HG03095 (cell line): ENCODE measurements around the gene MAP3K20.
A peak's percentile ranks its signal among the peaks of the same experiment; 100 is the strongest.

ENCODE experiments used
- ATAC-seq: cut with Tn5 transposase; IDR thresholded peaks from one replicate; pipeline ENCODE4 v1.9.1; 2021; ENCODE audit warnings: moderate library complexity; ENCODE audit not compliant: unreplicated experiment

The MAP3K20 gene

GRCh38 chr2:173223871-173224270, 148.2 kb downstream of the MAP3K20 start:
- ATAC-seq: no peak

GRCh38 chr2:173226899-173227698, 151.5 kb downstream of the MAP3K20 start:
- ATAC-seq: no peak

DNA sequence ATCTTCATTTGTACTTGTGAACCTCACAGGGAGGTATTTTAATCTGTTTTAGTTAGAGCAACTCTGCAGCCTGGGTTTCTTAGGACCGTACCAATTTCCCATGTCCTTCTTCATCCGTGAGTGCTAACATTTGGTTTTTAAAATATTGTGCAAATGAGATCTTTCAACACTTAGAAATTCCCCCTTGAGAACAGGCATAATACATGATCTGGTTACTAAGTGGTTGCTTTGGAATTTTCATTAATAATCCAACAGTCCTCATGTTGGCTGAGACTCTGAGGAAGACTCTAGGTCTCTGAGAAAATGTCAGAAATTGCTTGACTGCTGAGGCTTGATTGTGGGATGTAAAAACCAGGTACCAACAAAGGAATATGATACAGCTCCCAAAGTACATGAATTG, 153.4 kb downstream of the MAP3K20 start:
- ATAC-seq: no peak

- ATAC-seq: no peak
Measured at GRCh38 chr2:173230181-173230580, 154.5 kb downstream of the MAP3K20 start.

GRCh38 chr2:173231042-173231441, 155.4 kb downstream of the MAP3K20 start:
- ATAC-seq: no peak

DNA sequence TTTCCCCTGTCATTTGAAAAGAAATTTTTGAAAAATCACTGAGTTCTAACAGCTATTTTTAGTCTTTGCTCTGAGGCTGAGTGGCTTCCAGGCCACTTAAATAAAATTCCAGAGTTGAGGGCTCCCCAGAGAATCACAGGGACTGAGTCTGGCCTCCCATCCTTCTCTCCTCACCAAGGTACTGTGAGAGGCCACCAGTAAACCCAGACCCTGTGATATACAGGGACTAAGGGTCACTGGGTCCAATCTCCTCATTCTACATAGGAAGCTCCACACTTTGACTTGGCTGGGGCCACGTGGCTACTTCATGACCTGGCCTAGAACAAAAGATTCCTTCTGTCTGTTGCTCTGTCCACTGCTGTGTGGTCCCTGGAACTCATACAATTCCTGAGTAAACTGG, 155.8 kb downstream of the MAP3K20 start:
- no peak for ATAC-seq

DNA sequence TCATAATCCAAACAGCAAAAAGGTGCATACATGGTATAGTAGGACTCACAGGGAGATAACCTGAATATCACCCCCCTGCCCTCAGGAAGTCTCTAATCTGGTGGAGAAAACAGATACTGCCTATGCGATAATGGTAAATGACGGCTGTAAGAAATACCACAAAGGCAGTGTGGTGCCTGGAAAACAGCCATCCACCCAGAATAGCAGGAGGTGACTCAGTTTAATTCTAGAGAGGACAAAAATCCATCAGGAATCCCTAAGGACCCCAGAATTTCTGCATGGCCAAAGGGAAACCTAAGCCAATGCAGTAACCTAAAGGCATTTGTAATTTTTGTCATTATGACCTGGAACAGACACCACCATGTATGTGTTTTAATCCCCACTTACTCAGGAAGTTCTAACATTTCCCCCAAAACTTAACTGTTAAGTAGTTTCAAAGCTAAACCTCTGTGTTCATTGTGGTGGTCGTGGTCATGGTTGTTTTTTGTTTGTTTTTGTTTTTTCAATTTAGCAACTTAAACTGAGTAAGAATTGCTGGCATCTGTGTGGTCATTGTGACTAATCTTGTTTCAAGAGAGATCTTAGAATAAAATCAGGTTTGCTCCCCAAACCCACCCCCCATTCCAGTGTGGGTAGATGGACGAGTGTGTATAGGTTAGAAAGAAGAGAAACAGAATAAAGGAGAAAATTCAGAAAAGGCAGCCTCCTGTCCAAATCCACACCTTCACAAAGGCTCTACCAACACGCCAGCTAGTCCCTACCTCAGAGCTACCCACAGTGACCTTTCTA, 157.5 kb downstream of the MAP3K20 start:
- no peak for ATAC-seq

DNA sequence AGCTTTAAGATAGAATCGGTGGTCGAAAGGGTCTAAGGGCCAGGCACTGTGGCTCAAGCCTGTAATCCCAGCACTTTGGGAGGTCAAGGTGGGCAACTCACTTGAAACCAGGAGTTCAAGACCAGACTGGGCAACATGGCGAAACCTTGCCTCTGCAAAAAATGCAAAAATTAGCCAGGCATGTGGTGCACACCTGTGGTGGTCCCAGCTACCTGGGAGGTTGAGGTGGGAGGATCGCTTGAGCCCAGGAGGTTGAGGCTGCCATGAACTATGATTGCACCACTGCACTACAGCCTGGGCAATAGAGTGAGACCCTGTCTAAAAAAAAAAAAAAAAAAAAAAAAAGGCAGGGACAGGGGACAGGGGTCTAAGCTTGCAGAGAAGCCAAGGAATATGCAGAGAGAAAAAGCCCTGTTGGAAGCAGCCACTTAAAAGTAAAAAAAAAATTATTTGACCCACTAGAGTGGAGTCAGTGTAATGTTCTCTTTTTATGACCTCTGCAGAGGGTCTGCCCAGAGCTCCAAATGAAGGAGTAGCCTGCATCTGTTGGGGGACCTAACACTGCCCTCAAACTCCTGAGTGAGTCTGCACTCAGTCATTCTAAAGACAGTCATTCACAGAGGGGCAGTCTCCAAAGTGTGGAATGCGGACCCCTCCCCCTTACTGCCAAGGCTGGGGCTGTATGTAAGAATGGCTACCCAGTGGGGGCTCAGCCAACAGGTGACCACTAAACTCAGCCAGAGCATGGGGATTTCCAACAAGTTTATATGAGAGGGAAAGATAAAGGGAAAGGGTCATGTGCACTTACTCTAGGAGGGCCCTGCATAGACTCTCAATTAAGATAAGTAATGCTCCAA, 160.5 kb downstream of the MAP3K20 start:
- ATAC-seq: no peak

DNA sequence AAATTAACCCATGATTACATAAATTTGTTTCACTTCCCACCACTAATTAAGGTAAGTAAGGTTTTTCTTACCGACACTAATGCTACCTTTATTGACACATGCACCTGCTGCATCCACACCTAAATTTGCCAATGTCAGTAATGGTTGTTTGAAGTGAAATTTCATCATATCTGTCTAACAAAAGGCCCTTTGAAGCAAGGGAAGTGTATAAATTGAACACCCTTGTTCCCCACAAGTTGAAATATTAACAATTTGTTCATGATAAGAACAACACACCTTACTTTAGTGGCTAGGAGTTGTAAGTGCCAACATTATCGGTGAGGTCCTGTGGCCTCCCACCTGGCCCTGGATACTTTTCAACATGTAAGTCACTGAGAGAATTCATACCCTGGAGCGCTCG, 162.7 kb downstream of the MAP3K20 start:
- ATAC-seq: no peak

GRCh38 chr2:173238831-173239230, 163.2 kb downstream of the MAP3K20 start:
- ATAC-seq: no peak

DNA sequence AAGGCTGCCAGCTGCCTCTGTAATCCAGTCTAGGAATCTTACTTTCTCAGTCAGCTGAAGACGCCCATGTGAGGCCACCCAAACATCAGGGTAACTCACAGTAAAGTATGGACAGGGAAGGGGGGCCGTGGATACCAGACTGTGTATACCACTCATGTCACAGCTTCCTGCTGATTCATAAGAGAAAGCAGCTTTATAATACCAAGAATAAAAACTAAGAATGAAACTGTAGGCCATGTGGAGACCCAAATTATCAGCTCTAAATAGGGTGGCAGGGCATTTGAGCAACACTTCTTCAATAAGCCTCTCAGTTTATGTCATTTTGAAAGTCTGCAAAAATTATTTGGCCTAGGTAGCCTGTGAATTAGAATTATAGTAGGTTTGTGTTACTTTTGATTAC, 164.0 kb downstream of the MAP3K20 start:
- peak; percentile 97 for ATAC-seq

GRCh38 chr2:173240083-173240482, 164.4 kb downstream of the MAP3K20 start:
- ATAC-seq: peak; percentile 10

DNA sequence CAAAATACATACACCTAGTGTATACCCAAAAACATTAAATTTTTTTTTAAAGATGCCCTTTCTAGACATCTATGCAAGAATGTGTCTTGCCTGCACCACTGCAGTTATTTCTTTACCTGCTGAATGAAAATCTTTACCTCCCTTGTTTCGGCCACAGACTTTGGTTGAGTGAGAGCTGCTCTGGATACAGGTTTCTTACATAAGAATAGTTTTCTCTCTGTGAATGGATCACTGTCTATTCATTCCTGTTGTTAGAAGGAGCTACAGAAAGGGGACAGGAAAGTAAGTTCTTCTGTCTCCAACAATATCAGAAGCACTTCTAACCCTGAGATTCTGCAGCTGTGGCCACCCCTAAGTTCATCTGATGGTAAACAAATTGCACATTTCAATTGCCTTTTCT, 166.0 kb downstream of the MAP3K20 start:
- ATAC-seq: no peak

- ATAC-seq: no peak
Measured at GRCh38 chr2:173247156-173247555, 171.5 kb downstream of the MAP3K20 start.

- ATAC-seq: no peak
Measured at GRCh38 chr2:173248381-173248780, 172.7 kb downstream of the MAP3K20 start.

DNA sequence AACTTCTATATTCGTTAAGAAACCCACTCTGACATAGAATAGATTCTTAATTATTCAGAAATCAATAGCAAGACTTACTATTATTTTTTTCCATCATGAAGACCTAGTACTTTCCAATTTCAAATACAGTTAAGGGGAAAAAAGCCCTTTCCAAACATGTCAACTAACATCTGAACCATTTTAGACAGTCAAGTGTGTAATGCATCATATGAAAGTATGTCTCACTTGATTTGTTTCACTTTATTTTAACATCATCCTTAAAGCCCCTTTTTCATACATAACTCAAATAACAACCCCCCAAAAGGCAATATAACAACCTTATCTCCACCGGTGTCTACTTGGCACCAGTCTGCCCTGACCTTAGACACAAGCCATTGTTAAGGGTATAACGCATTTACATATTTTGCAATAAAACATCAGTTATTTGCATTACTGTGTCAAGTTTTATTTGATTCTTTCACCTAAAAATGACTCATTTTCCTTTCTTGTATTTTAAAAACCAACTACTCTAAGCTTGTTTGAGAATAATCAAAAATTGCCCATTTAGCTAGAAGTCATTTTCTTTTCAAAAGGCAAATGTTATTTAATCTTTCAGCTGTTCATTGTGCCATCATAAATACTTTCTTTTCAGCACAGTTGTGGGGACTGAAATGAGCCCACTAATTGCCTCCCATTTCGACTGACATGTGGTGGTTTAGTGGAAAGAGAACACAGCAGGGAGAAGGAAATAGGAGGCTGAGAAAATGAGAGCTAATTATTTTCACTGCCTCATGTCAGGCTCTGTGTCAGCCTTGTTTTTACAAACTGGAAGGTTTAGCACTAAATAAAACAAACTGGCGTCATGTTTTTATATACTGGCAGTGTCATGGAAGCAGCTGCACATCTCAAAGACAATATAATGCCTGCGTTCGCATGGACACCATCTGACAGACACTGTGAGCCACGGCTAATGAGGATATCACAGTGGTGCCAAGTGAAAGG, 174.3 kb downstream of the MAP3K20 start:
- no peak for ATAC-seq

GRCh38 chr2:173251225-173251624, 175.6 kb downstream of the MAP3K20 start:
- ATAC-seq: no peak

GRCh38 chr2:173252581-173252980, 176.9 kb downstream of the MAP3K20 start:
- ATAC-seq: no peak

DNA sequence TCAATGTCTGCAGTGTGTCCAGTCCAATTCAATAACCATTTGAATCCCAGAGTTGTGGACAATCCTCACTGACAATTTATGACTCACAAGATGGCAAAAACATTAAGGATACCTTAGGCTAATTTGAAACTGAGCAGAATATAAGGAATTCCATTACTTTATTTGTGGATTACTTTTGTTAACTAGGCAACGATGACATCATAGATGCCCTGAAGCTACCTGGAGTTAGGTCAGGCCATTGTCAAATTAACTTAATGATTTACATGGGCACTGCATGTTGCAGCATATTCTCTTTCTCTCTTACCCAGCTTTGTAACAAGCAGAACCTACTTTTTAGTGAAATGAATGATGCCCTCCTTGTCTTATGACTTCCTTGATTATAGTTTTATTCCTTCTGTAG, 179.0 kb downstream of the MAP3K20 start:
- no peak for ATAC-seq

DNA sequence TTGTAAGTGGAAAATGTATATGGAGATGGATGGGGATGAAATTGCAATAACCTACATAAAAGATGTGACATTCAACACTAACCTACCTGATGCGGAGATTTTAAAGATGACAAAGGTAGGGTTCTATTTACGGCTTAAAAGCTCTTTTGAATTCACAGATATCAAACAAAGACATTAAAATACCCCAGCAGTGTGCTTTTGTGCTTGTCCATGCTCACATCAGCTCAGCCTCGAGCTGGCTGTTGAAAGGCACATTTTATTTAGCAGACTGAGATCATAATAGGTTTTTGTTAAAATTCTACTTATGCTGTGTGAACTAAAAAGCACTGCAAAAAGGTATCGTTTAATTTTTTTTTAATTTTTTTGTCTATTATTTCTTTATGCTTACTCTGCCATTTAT, 183.1 kb downstream of the MAP3K20 start:
- no peak for ATAC-seq
